Astrocyte (in vitro differentiated cells and primary cell): Measurements from ENCODE around the gene DCP1B. TPM values are rescaled to one million over a fixed set of nuclear protein-coding genes. Genes with fewer than 3 reads are reported as not detected.

ENCODE experiments used
- DNase-seq: peaks from one replicate; pipeline ENCODE4 v3.0.0-alpha.2; 2010; ENCODE audit warnings: low read depth
- FAIRE-seq: peaks from 2 replicates; lab custom pipeline; 2011; peaks lifted over from hg19 to GRCh38; lab: Jason Lieb, UNC
- H2AFZ ChIP-seq: 2 replicates; pipeline ENCODE4 v1.6.0; 2012; ENCODE audit warnings: low read depth, low read length, inconsistent platforms
- H3K27ac ChIP-seq: 2 replicates; pipeline ENCODE4 v1.5.1; 2011; ENCODE audit warnings: low read depth, low read length, inconsistent platforms
- H3K27me3 ChIP-seq: 2 replicates; pipeline ENCODE4 v1.6.0; 2011; ENCODE audit warnings: low read length, inconsistent platforms; ENCODE audit not compliant: insufficient read depth
- H3K36me3 ChIP-seq: 2 replicates; pipeline ENCODE4 v1.5.1; 2011; ENCODE audit warnings: low read length, inconsistent platforms; ENCODE audit not compliant: insufficient read depth
- H3K4me1 ChIP-seq: 2 replicates; pipeline ENCODE4 v1.5.1; 2011; ENCODE audit warnings: low read length, inconsistent platforms; ENCODE audit not compliant: insufficient read depth
- H3K4me2 ChIP-seq: 2 replicates; pipeline ENCODE4 v1.6.0; 2012; ENCODE audit warnings: low read length, inconsistent platforms
- H3K4me3 ChIP-seq: 2 replicates; pipeline ENCODE4 v1.5.1; 2011; ENCODE audit warnings: low read depth, mild to moderate bottlenecking, low read length, inconsistent platforms; ENCODE audit not compliant: insufficient read depth
- H3K79me2 ChIP-seq: 2 replicates; pipeline ENCODE4 v1.6.0; 2012; ENCODE audit warnings: mild to moderate bottlenecking, low read length, inconsistent platforms; ENCODE audit not compliant: insufficient read depth
- H3K9ac ChIP-seq: 2 replicates; pipeline ENCODE4 v1.6.0; 2012; ENCODE audit warnings: mild to moderate bottlenecking, low read length, inconsistent platforms
- H3K9me3 ChIP-seq: 2 replicates; pipeline ENCODE4 v1.5.1; 2012; ENCODE audit warnings: low read depth, mild to moderate bottlenecking, low read length, inconsistent platforms; ENCODE audit not compliant: insufficient read depth
- H4K20me1 ChIP-seq: 2 replicates; pipeline ENCODE4 v1.6.0; 2012; ENCODE audit warnings: low read length, inconsistent platforms; ENCODE audit not compliant: insufficient read depth
- H3K27ac Mint-ChIP-seq: one replicate; pipeline ENCODE4 v1.8.0; 2021; ENCODE audit warnings: mild to moderate bottlenecking, mixed read lengths; ENCODE audit not compliant: unreplicated experiment
- H3K27me3 Mint-ChIP-seq: one replicate; pipeline ENCODE4 v1.8.0; 2021; ENCODE audit warnings: low read depth, mixed read lengths; ENCODE audit not compliant: unreplicated experiment
- H3K36me3 Mint-ChIP-seq: one replicate; pipeline ENCODE4 v1.8.0; 2021; ENCODE audit warnings: low read depth, mixed read lengths; ENCODE audit not compliant: unreplicated experiment
- H3K4me1 Mint-ChIP-seq: one replicate; pipeline ENCODE4 v1.8.0; 2021; ENCODE audit warnings: low read depth, mixed read lengths; ENCODE audit not compliant: unreplicated experiment
- H3K4me3 Mint-ChIP-seq: one replicate; pipeline ENCODE4 v1.8.0; 2021; ENCODE audit warnings: mild to moderate bottlenecking, moderate library complexity, mixed read lengths; ENCODE audit not compliant: unreplicated experiment
- H3K9me3 Mint-ChIP-seq: one replicate; pipeline ENCODE4 v1.8.0; 2021; ENCODE audit warnings: mild to moderate bottlenecking, mixed read lengths; ENCODE audit not compliant: unreplicated experiment
- EZH2 ChIP-seq: IDR thresholded peaks from 2 replicates; pipeline ENCODE4 v1.6.1; 2012; ENCODE audit warnings: mild to moderate bottlenecking, low read length, inconsistent platforms; ENCODE audit not compliant: insufficient read depth
- total RNA-seq: library from RNA; stranded (reverse); gene quantifications from 2 replicates; pipeline ENCODE4 v1.2.1, GENCODE V29; 2021
- TF ChIP-seq, protein P1 (sequence below): IDR thresholded peaks from 2 replicates; pipeline ENCODE4 v1.5.1; 2011; ENCODE audit warnings: low read depth, mild to moderate bottlenecking, inconsistent platforms, low read length, moderate library complexity; ENCODE audit not compliant: insufficient read depth

The DCP1B gene
- total RNA-seq, 1 donor from 2014 or later: 13.1 TPM

GRCh38 chr12:2039034-2039433, 34.8 kb upstream of the DCP1B start:
- no peak overlapping the region for H2AFZ ChIP-seq
- H3K4me3 Mint-ChIP-seq: no peak overlapping the region
- H3K36me3 Mint-ChIP-seq: no peaks in the 10 kb centered on the region
- H3K4me1 ChIP-seq: peaks cover 3% of the 10 kb centered on the region
- DNase-seq (no peak), FAIRE-seq (no peak)
- H3K9ac ChIP-seq: no peak overlapping the region
- H3K9me3 ChIP-seq: no peaks in the 10 kb centered on the region
- H3K27me3 ChIP-seq: peaks cover 49% of the 10 kb centered on the region
- H3K27ac Mint-ChIP-seq: no peak overlapping the region
- H3K4me1 Mint-ChIP-seq: no peaks in the 10 kb centered on the region
- no peaks in the 10 kb centered on the region for H3K9me3 Mint-ChIP-seq
- H3K4me3 ChIP-seq: no peak overlapping the region
- H3K27me3 Mint-ChIP-seq: peaks cover 42% of the 10 kb centered on the region
- H3K36me3 ChIP-seq: no peaks in the 10 kb centered on the region
- H4K20me1 ChIP-seq: no peaks in the 10 kb centered on the region
- no peaks in the 10 kb centered on the region for H3K79me2 ChIP-seq
- TF ChIP-seq, protein P1, sequence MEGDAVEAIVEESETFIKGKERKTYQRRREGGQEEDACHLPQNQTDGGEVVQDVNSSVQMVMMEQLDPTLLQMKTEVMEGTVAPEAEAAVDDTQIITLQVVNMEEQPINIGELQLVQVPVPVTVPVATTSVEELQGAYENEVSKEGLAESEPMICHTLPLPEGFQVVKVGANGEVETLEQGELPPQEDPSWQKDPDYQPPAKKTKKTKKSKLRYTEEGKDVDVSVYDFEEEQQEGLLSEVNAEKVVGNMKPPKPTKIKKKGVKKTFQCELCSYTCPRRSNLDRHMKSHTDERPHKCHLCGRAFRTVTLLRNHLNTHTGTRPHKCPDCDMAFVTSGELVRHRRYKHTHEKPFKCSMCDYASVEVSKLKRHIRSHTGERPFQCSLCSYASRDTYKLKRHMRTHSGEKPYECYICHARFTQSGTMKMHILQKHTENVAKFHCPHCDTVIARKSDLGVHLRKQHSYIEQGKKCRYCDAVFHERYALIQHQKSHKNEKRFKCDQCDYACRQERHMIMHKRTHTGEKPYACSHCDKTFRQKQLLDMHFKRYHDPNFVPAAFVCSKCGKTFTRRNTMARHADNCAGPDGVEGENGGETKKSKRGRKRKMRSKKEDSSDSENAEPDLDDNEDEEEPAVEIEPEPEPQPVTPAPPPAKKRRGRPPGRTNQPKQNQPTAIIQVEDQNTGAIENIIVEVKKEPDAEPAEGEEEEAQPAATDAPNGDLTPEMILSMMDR: no peak
- no peak for TF ChIP-seq EZH2
- no peak overlapping the region for H3K27ac ChIP-seq
- no peak overlapping the region for H3K4me2 ChIP-seq

DNA sequence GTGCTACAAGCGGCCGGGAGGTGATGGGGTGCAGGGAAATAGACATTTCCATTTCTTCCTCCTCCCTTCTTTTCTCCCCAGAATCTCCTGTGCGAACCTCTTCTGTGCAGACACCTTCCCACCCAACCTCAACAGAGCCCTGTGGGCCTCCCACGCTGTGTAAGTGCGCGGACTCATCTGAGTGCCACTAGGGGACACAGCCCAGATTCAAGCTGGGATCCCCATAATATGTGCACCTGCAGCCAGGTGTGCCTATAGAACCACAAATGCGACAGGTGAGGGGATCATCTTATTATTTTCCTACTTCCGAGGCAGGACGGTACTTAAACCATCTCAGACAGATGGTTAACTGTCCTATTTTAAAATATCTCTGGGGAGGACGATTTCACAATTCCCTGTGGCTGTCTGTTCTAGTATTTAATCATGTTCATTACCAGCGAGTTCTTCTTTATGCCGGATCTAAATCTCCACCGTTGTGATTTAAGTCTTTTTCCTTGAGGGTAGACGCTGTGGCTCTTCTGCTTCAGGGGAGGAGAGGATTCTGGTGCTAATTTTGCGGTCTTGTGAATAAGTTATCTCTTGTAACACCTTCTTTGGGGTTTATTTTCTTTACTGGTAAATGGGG, 31.3 kb upstream of the DCP1B start:
- H3K4me3 Mint-ChIP-seq: peak overlapping the region; percentile 18
- Histone ChIP-seq H3K4me2 (peak overlapping the region; percentile 83), H3K27ac (no peak overlapping the region), H3K4me3 (peak overlapping the region; percentile 54), H3K4me1 (peaks cover 3% of the 10 kb centered on the region), H3K9ac (peak overlapping the region; percentile 24), H3K9me3 (no peaks in the 10 kb centered on the region), H4K20me1 (no peaks in the 10 kb centered on the region), H3K79me2 (no peaks in the 10 kb centered on the region), H2AFZ (peak overlapping the region; percentile 70), H3K36me3 (no peaks in the 10 kb centered on the region), H3K27me3 (peaks cover 63% of the 10 kb centered on the region)
- no peak for DNase-seq
- no peaks in the 10 kb centered on the region for H3K9me3 Mint-ChIP-seq
- H3K4me1 Mint-ChIP-seq: no peaks in the 10 kb centered on the region
- H3K27ac Mint-ChIP-seq: no peak overlapping the region
- FAIRE-seq: no peak
- no peaks in the 10 kb centered on the region for H3K36me3 Mint-ChIP-seq
- peaks cover 50% of the 10 kb centered on the region for H3K27me3 Mint-ChIP-seq
- TF ChIP-seq EZH2: no peak
- TF ChIP-seq, protein P1: no peak

GRCh38 chr12:2034633-2035430, 30.6 kb upstream of the DCP1B start:
- Histone ChIP-seq H3K27me3 (peaks cover 66% of the 10 kb centered on the region), H3K79me2 (no peaks in the 10 kb centered on the region), H3K4me3 (peak overlapping the region; percentile 54), H3K9me3 (no peaks in the 10 kb centered on the region), H3K36me3 (no peaks in the 10 kb centered on the region), H3K4me2 (peak overlapping the region; percentile 83), H4K20me1 (no peaks in the 10 kb centered on the region), H2AFZ (peak overlapping the region; percentile 70), H3K27ac (no peak overlapping the region), H3K9ac (peak overlapping the region; percentile 24), H3K4me1 (peaks cover 3% of the 10 kb centered on the region)
- Mint-ChIP-seq H3K4me3 (peak overlapping the region; percentile 62), H3K4me1 (no peaks in the 10 kb centered on the region), H3K9me3 (no peaks in the 10 kb centered on the region), H3K36me3 (no peaks in the 10 kb centered on the region), H3K27me3 (peaks cover 44% of the 10 kb centered on the region), H3K27ac (peak overlapping the region; percentile 7)
- DNase-seq: no peak
- TF ChIP-seq, protein P1: peak; percentile 54
- peak; percentile 37 for TF ChIP-seq EZH2
- FAIRE-seq: no peak
